ENCODE results near the gene LETM1. TPM values are rescaled to one million over a fixed set of nuclear protein-coding genes. Genes with fewer than 3 reads are reported as not detected.

The LETM1 gene
- total RNA-seq, 1 donor from 2014 or later, result 60.3 TPM

DNA sequence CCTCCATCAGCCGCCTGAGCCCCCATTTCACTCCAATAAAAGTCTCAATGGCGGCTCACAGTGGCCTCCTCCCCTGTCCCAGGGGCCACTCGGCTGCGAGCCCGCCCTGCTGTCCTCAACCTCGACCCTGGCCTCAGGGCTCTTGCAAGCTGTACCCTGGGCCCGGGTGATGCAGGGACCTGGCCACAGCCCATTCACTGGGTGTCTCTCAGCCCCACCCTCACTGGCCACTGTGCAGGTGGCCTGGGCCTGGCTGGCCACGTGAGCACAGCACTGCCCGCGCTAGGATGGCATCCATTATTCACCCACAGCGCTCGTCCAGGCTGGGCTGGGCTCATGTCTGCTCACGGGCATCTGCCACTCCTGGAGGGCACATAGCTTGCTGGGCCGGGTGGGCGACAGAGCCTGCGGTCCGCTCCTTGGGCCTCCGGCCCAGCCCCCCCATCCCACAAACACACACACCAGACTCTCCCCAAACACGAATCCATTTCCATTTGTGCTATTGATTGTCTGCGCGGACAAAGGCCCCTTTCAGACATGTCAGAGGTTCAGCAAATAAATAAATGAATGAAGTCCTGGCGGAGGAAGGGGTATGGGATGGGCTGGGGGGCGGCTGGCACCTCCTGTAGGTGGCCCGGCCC, 79.3 kb downstream of the LETM1 start:
- Histone ChIP-seq H3K9me3 (ENCODE audit: insufficient read depth, low read depth, low read length) (no peaks in the 10 kb centered on the region), H3K4me2 (ENCODE audit: low read length) (no peak overlapping the region), H3K4me1 (ENCODE audit: insufficient read depth, low read length) (no peaks in the 10 kb centered on the region), H3K27me3 (ENCODE audit: insufficient read depth, low read length) (no peaks in the 10 kb centered on the region), H3K36me3 (ENCODE audit: insufficient read depth, low read length) (no peaks in the 10 kb centered on the region), H3K27ac (ENCODE audit: low read depth, low read length) (no peak overlapping the region), H4K20me1 (ENCODE audit: insufficient read depth, low read length) (no peaks in the 10 kb centered on the region), H3K4me3 (ENCODE audit: insufficient read depth, low read depth, low read length) (no peak overlapping the region), H3K9ac (ENCODE audit: low read length) (no peak overlapping the region), H2AFZ (ENCODE audit: low read depth, low read length) (no peak overlapping the region), H3K79me2 (ENCODE audit: insufficient read depth, low read length) (no peaks in the 10 kb centered on the region)
- Mint-ChIP-seq H3K4me1 (ENCODE audit: low read depth, unreplicated experiment) (no peaks in the 10 kb centered on the region), H3K27ac (ENCODE audit: unreplicated experiment) (no peak overlapping the region), H3K9me3 (ENCODE audit: unreplicated experiment) (no peaks in the 10 kb centered on the region), H3K27me3 (ENCODE audit: low read depth, unreplicated experiment) (peaks cover 7% of the 10 kb centered on the region), H3K4me3 (ENCODE audit: unreplicated experiment) (no peak overlapping the region), H3K36me3 (ENCODE audit: low read depth, unreplicated experiment) (no peaks in the 10 kb centered on the region)
- TF ChIP-seq CTCF (IDR thresholded peaks at IDR 0.05; ENCODE audit: insufficient read depth, low read depth, low read length) (no peak), EZH2 (IDR thresholded peaks at IDR 0.05; ENCODE audit: insufficient read depth, low read length) (no peak)
- no peak for DNase-seq (ENCODE audit: low read depth)
- no peak for FAIRE-seq

- H3K27ac Mint-ChIP-seq (ENCODE audit: unreplicated experiment), result peak overlapping the region; percentile 41
- H3K9me3 Mint-ChIP-seq (ENCODE audit: unreplicated experiment), result no peaks in the 10 kb centered on the region
- no peaks in the 10 kb centered on the region for H3K4me1 Mint-ChIP-seq (ENCODE audit: low read depth, unreplicated experiment)
- no peak overlapping the region for H3K4me3 Mint-ChIP-seq (ENCODE audit: unreplicated experiment)
- Histone ChIP-seq H3K9ac (ENCODE audit: low read length) (no peak overlapping the region), H3K36me3 (ENCODE audit: insufficient read depth, low read length) (no peaks in the 10 kb centered on the region), H4K20me1 (ENCODE audit: insufficient read depth, low read length) (no peaks in the 10 kb centered on the region), H2AFZ (ENCODE audit: low read depth, low read length) (peak overlapping the region; percentile 26), H3K79me2 (ENCODE audit: insufficient read depth, low read length) (no peaks in the 10 kb centered on the region), H3K27me3 (ENCODE audit: insufficient read depth, low read length) (no peaks in the 10 kb centered on the region), H3K4me2 (ENCODE audit: low read length) (no peak overlapping the region), H3K4me1 (ENCODE audit: insufficient read depth, low read length) (no peaks in the 10 kb centered on the region), H3K27ac (ENCODE audit: low read depth, low read length) (no peak overlapping the region), H3K4me3 (ENCODE audit: insufficient read depth, low read depth, low read length) (no peak overlapping the region), H3K9me3 (ENCODE audit: insufficient read depth, low read depth, low read length) (no peaks in the 10 kb centered on the region)
- H3K27me3 Mint-ChIP-seq (ENCODE audit: low read depth, unreplicated experiment), result peaks cover 4% of the 10 kb centered on the region
- TF ChIP-seq CTCF (IDR thresholded peaks at IDR 0.05; ENCODE audit: insufficient read depth, low read depth, low read length), result no peak
- no peak for TF ChIP-seq EZH2 (IDR thresholded peaks at IDR 0.05; ENCODE audit: insufficient read depth, low read length)
- FAIRE-seq (no peak), DNase-seq (ENCODE audit: low read depth) (no peak)
- no peaks in the 10 kb centered on the region for H3K36me3 Mint-ChIP-seq (ENCODE audit: low read depth, unreplicated experiment)
These were observed 80.0 kb downstream of the LETM1 start for GRCh38 chr4:1775731-1776500.

- no peak overlapping the region for H3K9ac ChIP-seq (ENCODE audit: low read length)
- no peak overlapping the region for H3K4me2 ChIP-seq (ENCODE audit: low read length)
- DNase-seq (ENCODE audit: low read depth), result no peak
- H3K36me3 ChIP-seq (ENCODE audit: insufficient read depth, low read length), result no peaks in the 10 kb centered on the region
- Mint-ChIP-seq H3K9me3 (ENCODE audit: unreplicated experiment) (no peaks in the 10 kb centered on the region), H3K27me3 (ENCODE audit: low read depth, unreplicated experiment) (peaks cover 2% of the 10 kb centered on the region), H3K4me3 (ENCODE audit: unreplicated experiment) (no peak overlapping the region), H3K4me1 (ENCODE audit: low read depth, unreplicated experiment) (no peaks in the 10 kb centered on the region), H3K27ac (ENCODE audit: unreplicated experiment) (no peak overlapping the region), H3K36me3 (ENCODE audit: low read depth, unreplicated experiment) (no peaks in the 10 kb centered on the region)
- no peak for FAIRE-seq
- no peaks in the 10 kb centered on the region for H4K20me1 ChIP-seq (ENCODE audit: insufficient read depth, low read length)
- H2AFZ ChIP-seq (ENCODE audit: low read depth, low read length), result no peak overlapping the region
- H3K4me1 ChIP-seq (ENCODE audit: insufficient read depth, low read length), result no peaks in the 10 kb centered on the region
- H3K27ac ChIP-seq (ENCODE audit: low read depth, low read length), result no peak overlapping the region
- H3K9me3 ChIP-seq (ENCODE audit: insufficient read depth, low read depth, low read length), result no peaks in the 10 kb centered on the region
- no peak for TF ChIP-seq EZH2 (IDR thresholded peaks at IDR 0.05; ENCODE audit: insufficient read depth, low read length)
- no peak for TF ChIP-seq CTCF (IDR thresholded peaks at IDR 0.05; ENCODE audit: insufficient read depth, low read depth, low read length)
- no peaks in the 10 kb centered on the region for H3K27me3 ChIP-seq (ENCODE audit: insufficient read depth, low read length)
- H3K4me3 ChIP-seq (ENCODE audit: insufficient read depth, low read depth, low read length), result no peak overlapping the region
- no peaks in the 10 kb centered on the region for H3K79me2 ChIP-seq (ENCODE audit: insufficient read depth, low read length)
These were observed 82.2 kb downstream of the LETM1 start for GRCh38 chr4:1773754-1774153.

Measured in astrocyte (in vitro differentiated cells and primary cell).